CD1c-positive myeloid dendritic cell (primary cell): ENCODE results near the gene CACNG1.
"Not testable (repeated sequence)": the region's sequence is repeated elsewhere in the genome, so short reads cannot be mapped to it uniquely, and the experiment has no call there.

ENCODE experiments used
- DNase-seq: peaks from one replicate; pipeline ENCODE4 v3.0.0-alpha.2; 2016; ENCODE audit errors: extremely low spot score

The CACNG1 gene

DNA sequence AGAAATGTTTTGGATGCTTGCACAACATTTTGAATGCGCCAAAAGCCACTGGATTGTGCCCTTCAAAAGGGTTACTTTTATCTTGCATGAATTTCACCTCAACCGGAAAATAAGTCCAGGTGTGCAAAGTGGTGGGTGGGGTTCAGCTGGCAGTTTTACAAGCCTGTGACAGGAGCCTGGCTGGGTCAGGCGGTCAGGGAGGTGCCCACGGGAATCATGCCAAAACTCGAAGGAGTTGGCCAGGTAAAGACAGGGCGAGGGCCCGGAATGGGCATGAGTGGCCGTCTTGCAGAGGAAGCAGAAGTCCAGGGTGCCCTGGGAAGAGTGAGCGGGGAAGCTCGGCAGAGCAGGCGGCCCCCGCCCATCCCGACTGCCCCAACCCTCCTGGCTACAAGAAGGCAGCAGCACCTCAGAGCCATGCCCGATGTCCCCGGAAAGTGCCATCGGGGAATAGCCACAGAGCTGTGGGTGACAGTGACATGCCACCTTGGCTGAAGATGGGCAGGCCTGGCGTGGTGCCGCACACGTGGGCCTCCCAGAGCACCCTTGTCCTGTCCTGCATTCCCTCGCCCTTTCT, 19.1 kb upstream of the CACNG1 start:
- DNase-seq: no peak

DNA sequence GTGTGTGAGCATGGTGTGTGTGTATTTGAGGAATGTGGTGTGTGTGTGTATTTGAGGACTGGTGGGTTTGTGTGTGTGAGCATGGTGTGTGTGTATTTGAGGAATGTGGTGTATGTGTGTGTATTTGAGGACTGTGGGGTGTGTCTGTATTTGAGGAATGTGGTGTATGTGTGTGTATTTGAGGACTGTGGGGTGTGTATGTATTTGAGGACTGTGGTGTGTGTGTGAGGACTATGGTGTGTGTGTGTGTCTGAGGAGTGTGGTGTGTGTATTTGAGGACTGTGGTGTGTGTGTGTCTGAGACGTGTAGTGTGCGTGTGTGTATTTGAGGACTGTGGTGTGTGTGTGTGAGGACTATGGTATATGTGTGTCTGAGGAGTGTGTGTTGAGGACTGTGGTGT, 18.0 kb upstream of the CACNG1 start:
- DNase-seq: no peak

DNA sequence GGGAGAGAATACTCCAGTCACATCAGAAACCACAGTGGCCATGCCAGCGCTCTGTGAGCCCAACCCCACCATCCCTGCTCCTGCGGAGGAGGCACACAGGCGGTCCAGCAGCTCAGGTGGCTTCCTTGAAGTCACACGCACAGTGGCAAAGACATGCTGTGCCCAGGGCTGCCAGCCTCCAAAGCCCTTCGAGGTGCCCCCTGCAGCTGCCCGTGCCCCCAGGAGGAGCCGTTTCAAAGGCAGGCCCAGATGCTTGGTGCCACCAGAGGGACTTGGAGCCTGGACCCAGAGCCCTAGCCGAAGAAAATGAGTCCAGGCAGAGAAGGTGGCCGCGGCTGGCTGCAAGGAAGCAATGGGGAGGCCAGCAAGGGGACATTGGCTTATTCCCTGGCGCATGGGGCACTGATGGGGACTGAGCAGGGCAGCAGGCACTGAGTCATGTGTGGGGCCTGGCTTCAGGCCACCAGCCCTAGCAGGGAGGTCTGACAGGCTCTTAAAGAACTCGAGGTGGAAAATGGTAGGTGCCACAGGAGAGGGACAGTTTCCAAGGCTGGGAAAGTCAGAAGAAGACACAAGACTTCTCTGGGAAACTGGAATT, 17.2 kb upstream of the CACNG1 start:
- no peak for DNase-seq

DNA sequence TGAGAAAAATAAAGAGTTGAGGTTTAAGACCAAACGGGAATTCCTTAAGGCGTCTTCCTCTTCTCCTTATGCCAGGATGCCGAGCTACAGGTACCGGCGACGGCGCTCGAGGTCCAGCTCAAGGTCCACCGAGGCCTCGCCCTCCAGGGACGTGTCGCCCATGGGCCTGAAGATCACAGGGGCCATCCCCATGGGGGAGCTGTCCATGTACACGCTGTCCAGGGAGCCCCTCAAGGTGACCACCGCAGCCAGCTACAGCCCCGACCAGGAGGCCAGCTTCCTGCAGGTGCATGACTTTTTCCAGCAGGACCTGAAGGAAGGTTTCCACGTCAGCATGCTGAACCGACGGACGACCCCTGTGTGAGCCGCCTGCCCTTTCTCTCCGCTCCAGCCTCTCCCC, 13.7 kb upstream of the CACNG1 start:
- DNase-seq: no peak

DNA sequence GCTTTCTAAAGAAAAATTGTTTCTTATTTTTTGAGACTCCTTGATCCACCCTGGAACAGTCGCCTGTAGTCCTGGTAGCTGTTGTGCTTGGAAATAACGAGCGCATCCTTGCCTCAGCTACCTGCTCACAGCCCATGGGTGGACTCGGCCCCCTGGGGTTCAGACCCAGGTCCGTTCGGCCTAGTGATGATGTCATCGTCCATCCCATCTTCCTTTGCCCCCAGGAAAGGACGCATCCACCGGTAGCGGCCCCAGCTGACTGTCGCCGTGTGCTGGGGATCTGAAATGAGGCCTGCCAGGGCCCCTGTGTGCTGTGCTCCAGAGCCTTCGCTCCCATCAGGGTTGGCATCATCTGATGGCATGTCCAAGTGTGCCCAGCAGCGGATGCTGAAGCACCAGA, 12.0 kb upstream of the CACNG1 start:
- DNase-seq: no peak

DNA sequence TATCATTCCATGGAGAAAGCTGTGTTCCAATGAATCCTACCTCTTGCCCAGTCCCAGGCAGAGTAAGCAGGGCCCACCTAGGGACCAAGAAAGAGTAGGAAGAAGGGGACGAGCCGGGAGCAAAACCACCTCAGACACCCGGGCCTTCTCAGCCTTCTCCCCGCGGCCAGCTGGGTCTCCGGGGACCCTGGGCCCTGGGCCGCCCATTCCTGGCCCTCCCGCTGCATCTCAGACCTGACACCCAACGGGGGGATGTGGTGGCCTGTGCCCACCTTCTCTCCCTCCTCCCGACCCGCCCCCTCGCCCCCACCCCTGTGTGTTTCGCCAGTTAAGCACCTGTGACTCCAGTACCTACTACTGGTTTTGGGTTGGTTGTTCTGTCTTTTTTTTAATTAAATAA, 11.4 kb upstream of the CACNG1 start:
- DNase-seq: no peak

DNA sequence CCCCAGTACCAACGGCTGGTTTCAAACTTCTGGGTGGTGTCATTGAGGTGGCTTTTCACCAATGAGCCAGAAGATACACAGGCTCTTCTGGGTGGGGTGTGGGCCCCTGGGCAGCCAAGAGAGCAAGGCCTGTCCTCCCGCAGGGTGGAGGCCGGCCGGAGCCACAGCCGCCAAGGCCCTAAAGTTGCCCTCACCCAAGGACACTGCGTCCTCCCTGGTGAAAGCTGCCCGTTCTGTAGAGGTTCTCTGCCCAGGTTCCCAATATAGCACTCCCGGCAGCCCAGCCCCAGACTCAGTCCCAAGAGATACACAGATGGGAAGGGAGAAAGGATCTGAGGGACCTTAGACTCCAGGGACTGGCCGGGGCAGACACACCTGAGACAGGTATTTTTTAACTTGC, 10.7 kb upstream of the CACNG1 start:
- DNase-seq: no peak

DNA sequence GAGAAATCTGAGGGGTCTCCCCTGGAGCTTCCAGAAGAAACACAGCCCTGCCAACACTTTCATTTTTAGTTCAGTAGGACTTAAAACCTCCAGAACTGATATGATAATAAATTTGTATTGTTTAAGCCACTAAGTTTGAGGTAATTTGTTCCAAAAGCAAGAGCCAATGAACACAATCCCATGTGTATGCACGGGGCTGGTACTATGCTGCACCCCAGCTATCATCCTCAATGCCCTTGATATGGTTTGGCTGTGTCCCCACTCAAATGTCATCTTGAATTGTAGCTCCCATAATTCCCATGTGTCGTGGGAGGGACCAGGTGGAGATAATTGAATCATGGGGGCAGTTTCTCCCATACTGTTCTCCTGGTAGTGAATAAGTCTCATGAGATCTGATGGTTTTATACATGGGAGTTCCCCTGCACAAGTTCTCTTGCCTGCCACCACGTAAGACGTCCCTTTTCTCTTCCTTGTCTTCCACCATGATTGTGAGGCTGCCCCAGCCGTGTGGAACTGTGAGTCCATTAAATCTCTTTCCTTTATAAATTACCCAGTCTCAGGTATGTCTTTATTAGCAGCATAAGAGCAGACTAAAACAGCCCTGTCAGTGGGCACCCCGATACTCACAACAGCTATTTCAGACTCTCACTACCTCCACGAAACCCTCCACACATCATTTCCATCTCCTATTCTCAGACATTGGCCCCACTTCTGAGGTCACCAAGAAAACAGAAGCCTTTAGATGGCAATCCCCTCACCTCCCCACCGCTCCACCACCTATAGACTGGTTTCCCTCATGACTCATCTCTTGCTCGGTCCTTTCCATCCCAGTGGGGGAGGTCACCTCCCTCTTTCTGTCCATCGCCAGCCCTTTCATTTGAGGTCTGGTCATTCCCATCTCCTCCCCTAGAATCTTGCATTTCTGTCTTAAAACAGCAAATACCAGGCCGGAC, 8.9 kb upstream of the CACNG1 start:
- DNase-seq: no peak

DNA sequence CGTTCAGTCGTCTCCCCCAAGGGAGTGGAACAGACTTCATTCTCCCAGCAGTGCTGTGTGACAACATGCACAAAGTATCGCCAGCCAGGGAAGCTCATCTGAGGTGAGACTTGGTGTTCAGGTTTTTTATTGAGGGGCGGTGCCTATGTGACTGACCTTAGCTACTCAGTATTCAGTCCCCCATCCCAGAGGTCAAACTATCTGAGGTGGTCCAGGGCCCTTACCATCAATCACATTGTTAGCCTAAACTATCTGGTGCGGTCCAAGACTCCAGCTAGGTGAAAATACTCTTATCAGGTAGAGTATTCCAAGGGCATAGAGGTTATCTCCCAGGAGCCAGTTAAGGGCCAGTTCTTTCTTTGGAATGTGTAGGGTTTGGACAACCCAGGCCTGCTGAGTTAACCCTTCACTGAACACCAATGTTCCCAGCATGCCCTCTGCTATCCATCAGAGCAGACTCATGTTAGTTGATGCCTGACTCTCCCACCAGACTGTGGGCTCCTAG, 5.4 kb upstream of the CACNG1 start:
- DNase-seq: no peak

DNA sequence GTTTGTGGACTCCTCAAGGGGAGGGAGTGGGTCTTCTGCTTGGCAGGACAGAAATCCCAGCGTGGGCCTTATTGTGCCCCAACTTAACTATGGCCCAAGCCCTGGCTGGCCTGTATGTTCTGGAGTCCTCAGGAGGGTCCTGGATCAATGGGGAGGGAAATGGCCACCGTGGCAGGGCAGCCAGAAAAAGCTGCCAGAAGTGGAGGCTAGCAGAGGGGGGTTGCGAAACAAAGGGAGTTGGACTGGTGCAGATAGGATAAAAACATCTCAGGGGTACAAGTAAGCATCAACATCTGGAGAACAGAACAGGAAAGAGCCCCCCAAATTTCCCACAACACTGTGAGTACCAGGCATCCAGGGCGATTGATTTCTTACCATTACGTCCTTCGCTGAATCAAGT, 3.7 kb upstream of the CACNG1 start:
- DNase-seq: no peak

DNA sequence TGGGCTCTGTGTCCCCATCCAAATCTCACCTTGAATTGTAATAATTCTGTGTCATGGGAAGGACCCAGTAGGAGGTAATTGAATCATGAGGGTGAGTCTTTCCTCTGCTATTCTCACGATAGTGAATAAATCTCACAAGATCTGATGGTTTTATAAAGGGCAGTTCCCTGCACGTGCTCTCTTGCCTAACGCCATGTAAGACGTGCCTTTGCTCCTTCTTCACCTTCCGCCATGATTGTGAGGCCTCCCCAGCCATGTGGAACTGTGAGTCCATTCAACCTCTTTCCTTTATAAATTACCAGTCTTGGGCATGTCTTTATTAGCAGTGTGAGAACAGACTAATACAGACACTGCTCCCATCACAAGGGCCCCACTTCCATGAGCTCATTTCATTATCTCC, 3.2 kb upstream of the CACNG1 start:
- not testable (repeated sequence) for DNase-seq

DNA sequence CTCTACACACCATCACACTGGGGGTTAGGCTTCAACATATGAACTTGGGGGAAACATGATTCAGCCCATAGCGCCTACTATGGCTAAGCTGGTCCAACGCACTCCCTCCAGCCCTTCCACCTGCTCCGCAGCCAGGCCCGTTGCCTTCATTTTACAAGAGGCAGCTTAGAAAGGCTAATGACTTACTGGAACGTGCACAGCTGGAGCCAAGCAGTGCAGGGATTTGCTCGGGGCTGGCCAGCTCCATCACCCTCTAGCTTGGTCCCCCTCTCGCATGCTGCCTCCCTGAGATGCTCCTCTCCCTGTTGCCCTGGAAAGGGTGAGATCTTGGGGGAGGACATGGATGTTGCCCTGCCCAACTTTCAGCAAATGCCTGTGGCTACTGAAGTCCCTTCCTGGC, 2.8 kb upstream of the CACNG1 start:
- DNase-seq: no peak

DNA sequence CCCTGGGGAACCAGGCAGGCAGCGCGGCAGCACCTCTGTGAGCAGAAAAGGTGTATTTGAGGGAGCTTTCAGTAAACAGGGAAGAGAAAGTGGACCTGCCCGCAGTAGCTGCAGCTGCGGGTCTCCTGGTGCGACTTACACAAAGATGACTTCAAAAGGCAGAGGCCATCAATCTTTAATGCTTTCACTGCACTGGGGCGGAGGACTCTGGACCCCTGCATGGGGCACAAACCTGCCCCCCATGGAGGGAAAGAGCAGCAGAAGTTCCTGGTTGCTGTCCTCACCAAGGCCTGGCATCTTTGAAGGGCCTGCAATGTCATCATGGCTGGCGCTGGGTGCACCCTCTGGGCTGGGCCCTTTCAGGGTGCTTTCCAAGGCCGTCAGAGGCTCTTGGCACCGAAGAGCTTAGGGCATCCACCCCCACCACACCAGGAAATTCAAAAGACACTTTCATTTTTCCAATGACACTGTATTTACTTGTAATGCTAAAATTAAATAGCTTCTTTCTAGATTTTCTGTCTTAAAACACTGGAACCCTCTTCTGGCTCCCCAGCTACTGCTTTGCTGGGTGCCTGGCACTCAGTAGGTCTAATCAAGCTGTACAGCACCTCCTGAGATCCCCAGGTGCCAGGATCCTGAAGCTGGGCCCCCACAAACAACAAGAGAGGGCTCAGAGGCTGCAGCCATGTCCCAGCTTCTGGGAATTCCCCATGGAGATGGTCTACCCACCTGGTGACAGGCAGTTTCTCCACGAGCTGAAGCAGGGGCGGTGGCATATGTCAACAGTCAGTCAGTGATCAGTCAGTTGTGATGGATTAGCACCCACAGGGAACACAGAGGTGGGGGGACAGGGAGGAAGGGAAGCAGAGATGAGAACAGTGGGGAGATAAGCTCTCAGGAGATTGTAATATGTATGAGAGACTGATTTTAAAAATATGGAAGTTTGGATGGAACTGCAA, 2.1 kb upstream of the CACNG1 start:
- DNase-seq: no peak

DNA sequence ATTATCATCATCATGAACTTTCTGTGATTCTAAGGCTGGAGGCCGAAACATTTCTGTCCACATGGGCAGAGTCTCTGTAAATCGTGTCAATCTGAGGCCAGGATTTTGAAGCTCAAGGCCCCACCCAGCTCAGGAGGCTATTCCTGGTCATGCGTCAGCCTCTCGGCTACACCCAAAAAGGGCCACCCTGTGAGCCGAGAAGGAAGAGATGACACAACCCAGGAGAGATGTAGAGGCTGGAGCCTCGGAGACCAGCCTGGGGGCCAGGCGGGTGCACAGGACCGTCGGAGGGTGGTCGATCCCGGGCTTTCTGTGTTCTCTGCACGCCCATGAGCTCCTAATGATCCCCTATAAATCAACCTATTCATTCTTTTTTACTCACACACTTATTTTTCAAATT, 1.1 kb upstream of the CACNG1 start:
- DNase-seq: no peak

DNA sequence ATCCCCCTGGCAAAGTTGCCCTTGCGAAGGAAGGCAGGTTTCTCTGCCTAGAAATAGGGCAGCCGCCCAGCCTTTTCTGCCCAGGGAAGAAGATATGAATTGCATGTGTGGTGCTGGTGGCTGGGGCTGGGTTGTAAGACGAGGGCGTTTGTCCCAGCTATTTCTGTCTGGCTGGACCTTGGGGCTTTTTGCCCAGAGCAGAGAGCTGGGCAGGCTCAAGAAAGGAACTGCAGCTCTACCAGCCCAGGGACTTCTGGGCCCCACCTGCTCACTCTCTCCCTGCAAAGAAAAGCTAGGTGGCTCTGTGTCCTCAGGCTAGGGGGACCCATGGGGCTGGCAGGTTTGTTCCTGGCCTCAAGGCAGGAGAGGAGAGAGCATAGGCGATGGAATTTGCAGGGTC, 586 bp downstream of the CACNG1 start:
- no peak for DNase-seq

DNA sequence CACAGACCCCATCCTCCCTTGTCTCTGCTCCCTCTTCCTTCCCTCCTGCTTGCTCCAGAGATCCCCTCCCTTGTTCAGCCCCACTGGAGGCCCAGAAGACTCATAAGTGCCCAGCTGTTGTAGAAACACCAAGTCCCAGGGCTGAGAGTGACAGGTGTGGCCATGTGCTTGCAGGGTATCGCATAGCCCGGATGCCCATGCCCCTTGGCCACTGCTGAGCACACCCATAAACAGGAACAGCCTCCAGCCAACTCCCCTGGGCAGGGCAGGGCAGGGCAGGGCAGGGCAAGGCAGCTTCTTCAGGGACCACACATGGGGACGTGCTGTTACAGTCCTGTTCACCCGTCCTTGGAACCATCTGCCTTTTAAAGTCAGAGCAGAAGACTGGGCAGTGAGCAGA, 2.0 kb downstream of the CACNG1 start:
- no peak for DNase-seq

DNA sequence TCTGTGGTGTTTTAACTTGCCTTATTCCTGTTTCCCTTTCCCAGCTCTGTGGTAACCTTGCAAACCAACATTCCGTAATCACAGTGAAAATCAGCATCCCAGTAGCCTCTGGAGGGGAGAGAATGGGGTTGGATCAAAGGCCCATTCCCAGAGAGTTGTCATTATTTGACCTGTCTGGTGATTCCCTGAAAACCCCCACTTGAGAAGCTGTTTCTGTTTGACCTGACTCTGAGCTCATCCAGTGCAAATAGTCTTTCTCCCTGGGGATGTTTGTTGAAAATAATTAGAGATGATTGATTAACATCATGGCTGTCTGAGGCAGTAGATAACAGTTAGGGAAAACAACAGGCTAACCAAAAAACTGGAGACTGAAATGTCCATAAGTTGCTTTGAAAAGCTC, 3.0 kb downstream of the CACNG1 start:
- DNase-seq: no peak

DNA sequence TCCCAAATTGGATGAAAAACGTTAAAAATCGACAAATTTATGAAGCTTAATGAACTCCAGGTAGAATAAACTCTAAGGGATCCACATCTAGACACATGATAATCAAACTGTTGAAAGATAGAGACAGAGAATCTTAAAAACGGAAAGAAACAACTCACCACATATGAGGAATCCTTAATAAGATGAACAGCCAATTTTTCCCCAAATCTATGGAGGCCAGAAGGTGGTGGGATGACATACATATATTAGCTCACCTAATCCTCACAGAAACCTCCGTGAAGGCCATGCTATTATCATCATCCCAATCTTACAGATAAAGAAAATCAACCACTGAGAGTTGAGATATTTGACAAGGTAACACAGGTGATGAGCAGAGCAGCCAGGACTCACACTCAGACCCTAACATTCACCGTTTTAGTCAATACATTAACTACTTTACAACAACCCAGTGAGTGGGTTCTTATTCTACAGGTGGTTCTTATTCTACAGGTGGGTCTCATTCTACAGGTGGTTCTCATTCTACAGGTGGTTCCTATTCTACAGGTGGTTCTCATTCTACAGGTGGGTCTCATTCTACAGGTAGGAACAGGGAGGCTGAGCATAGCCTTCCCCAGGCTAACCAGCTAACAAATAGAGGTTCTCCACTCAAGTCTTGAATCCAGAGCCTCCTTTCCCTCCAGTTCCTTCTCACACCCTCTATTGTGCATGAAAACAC, 4.8 kb downstream of the CACNG1 start:
- no peak for DNase-seq

DNA sequence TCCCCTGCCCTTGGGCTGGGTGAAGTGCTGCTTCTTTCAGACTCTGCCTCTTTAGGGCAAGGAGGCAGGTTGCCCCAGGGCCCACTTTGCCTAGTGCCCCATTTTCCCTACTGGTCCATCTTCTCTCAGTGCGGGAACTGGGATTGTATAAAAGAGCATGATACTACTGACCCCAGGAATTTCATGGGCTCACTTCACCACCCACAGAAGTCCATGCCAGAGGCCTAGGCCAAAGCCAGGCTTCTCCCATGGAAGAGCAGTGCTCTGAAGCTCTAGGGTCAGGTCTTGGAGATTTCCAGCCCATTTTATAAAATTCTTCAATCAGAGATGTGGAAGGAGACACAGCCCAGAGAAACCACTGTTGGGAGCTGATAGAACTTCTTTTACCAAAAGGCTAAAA, 5.7 kb downstream of the CACNG1 start:
- no peak for DNase-seq

DNA sequence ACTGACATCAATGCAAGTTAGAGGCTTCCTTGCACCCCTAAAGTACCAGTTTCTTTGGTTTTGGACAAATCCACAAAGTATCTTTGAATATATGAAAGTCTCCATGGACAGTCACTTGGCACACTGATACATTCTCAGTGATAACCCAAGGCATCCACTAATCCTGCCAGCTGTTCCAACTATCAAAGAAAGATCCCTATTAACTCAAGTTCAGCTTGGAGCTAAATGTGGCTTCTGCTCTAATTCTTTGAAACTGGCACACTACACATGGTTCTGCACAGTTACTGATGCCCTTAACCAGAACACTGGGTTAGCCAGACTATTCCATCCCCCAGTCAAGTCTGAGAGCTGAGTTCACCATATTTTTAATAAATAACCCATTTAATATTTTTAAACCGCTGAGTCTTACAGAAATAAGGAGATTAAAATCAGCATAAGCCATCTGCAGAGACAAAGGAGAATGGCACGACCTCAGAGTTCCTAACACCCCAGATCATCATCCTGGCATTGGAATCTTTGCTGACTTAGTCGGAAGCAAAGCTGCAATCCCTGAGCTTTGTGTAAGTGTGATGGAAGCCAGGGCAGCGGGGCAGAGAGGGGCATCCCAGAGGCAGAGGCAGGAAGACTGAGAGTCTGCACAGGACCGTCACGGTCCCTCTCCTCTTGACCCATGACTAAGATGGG, 6.3 kb downstream of the CACNG1 start:
- no peak for DNase-seq

DNA sequence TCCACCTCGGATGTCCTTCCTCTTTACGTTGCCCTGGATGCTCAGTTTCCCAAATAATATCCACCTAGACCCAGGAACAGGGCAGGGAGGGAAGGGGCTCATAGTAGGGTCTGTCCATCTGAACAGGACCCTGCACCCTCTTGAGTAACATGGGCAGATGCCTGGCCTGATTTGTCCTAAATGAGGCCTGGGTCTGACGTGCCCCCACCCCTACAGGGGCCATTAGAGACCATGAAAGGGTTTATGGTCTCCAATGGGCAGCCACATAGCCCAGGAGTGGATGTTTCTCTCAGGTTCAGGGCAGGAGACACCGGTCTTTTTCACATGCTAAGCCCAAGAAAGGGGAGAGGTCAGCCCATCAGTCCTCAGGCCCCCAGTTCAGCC, 6.8 kb downstream of the CACNG1 start:
- no peak for DNase-seq
